ENCODE data around the gene BEND5. TPM values are rescaled to one million over a fixed set of nuclear protein-coding genes. Genes with fewer than 3 reads are reported as not detected.

The BEND5 gene
- total and polyA plus RNA-seq, 4 donors, result 0.12 to 0.93 (median 0.19) TPM

- DNase-seq (ENCODE audit: low spot score), result no peak
- Histone ChIP-seq H3K4me3 (ENCODE audit: low read depth in 1 of 3, low read length in 3 of 3) (no peak overlapping the region), H3K4me1 (ENCODE audit: control insufficient read depth in 4 of 4, insufficient read depth in 4 of 4, low read length in 3 of 4) (peaks cover 29 to 47% (median 41%) of the 10 kb centered on the region in 4 donors), H3K27me3 (ENCODE audit: control insufficient read depth in 4 of 4, insufficient read depth in 4 of 4, low read length in 3 of 4) (no peaks in the 10 kb centered on the region), H3K36me3 (ENCODE audit: control insufficient read depth in 4 of 4, insufficient read depth in 3 of 4, low read depth in 1 of 4, low read length in 3 of 4) (no peaks in the 10 kb centered on the region), H3K9me3 (ENCODE audit: control insufficient read depth in 4 of 4, low read length in 3 of 4) (no peaks in the 10 kb centered on the region), H3K27ac (ENCODE audit: low read depth in 1 of 2, low read length in 2 of 2) (peak overlapping the region; percentile 69 to 85), H3K9ac (ENCODE audit: low read depth in 1 of 2, low read length in 2 of 2) (no peak overlapping the region)
- TF ChIP-seq RAD21 (IDR thresholded peaks at IDR 0.05) (peak; percentile 5 to 16), ZBTB33 (IDR thresholded peaks at IDR 0.05) (peak; percentile 14), FOXA1 (IDR thresholded peaks at IDR 0.05) (no peak), GABPA (IDR thresholded peaks at IDR 0.05 in 1 of 2, conservative IDR thresholded peaks at IDR 0.05 in 1 of 2) (no peak), FOXA2 (IDR thresholded peaks at IDR 0.05) (no peak), RXRA (IDR thresholded peaks at IDR 0.05) (peak; percentile 48 to 88), EGR1 (IDR thresholded peaks at IDR 0.05; ENCODE audit: low read depth in 2 of 2) (no peak), TAF1 (conservative IDR thresholded peaks at IDR 0.05) (no peak), HNF4A (conservative IDR thresholded peaks at IDR 0.05) (peak; percentile 75 to 87), MAX (IDR thresholded peaks at IDR 0.05) (no peak), SP1 (IDR thresholded peaks at IDR 0.05) (no peak), JUND (IDR thresholded peaks at IDR 0.05) (peak in 1 of 2 donors; percentile 51), NR2F2 (IDR thresholded peaks at IDR 0.05) (no peak), YY1 (IDR thresholded peaks at IDR 0.05) (no peak), CTCF (IDR thresholded peaks at IDR 0.05; ENCODE audit: low read depth, low read length, missing input control) (peak; percentile 8), HNF4G (IDR thresholded peaks at IDR 0.05) (no peak)
- TF ChIP-seq, protein P1, sequence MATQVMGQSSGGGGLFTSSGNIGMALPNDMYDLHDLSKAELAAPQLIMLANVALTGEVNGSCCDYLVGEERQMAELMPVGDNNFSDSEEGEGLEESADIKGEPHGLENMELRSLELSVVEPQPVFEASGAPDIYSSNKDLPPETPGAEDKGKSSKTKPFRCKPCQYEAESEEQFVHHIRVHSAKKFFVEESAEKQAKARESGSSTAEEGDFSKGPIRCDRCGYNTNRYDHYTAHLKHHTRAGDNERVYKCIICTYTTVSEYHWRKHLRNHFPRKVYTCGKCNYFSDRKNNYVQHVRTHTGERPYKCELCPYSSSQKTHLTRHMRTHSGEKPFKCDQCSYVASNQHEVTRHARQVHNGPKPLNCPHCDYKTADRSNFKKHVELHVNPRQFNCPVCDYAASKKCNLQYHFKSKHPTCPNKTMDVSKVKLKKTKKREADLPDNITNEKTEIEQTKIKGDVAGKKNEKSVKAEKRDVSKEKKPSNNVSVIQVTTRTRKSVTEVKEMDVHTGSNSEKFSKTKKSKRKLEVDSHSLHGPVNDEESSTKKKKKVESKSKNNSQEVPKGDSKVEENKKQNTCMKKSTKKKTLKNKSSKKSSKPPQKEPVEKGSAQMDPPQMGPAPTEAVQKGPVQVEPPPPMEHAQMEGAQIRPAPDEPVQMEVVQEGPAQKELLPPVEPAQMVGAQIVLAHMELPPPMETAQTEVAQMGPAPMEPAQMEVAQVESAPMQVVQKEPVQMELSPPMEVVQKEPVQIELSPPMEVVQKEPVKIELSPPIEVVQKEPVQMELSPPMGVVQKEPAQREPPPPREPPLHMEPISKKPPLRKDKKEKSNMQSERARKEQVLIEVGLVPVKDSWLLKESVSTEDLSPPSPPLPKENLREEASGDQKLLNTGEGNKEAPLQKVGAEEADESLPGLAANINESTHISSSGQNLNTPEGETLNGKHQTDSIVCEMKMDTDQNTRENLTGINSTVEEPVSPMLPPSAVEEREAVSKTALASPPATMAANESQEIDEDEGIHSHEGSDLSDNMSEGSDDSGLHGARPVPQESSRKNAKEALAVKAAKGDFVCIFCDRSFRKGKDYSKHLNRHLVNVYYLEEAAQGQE (IDR thresholded peaks at IDR 0.05), result no peak
- TF ChIP-seq, protein P2, sequence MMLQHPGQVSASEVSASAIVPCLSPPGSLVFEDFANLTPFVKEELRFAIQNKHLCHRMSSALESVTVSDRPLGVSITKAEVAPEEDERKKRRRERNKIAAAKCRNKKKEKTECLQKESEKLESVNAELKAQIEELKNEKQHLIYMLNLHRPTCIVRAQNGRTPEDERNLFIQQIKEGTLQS (IDR thresholded peaks at IDR 0.05), result no peak
- WGBS, result 30% methylated on average over 10 of the region's 10 CpGs
These were observed 96.2 kb downstream of the BEND5 start for GRCh38 chr1:48680411-48681035.
